Esophagus muscularis mucosa (tissue), 4 donors: Measurements from ENCODE around the gene IP6K2. TPM values are rescaled to one million over a fixed set of nuclear protein-coding genes. Genes with fewer than 3 reads are reported as not detected.

Experiments used
- DNase-seq: peaks from one replicate; pipeline ENCODE4 v3.0.0-alpha.2; 2017; ENCODE audit errors: extremely low spot score
- H3K27ac ChIP-seq, 4 donors: fragments of 200-600 bp; sonication (generic); replicated peaks in 1 of 4; 1 replicate in 3 of 4; 2 replicates in 1 of 4; pipeline ENCODE4 v1.5.1; 2016 to 2019; ENCODE audit warnings: mild to moderate bottlenecking in 1 of 4
- H3K27me3 ChIP-seq, 4 donors: fragments of 200-600 bp; sonication (generic); one replicate each; pipeline versions ENCODE4 v1.5.1 to v1.6.0; 2016 to 2019
- H3K36me3 ChIP-seq, 4 donors: fragments of 200-600 bp; sonication (generic); one replicate each; pipeline ENCODE4 v1.5.1; 2016 to 2019
- H3K4me1 ChIP-seq, 4 donors: fragments of 200-600 bp; sonication (generic); one replicate each; pipeline ENCODE4 v1.5.1; 2016 to 2019
- H3K4me3 ChIP-seq, 4 donors: fragments of 200-600 bp; sonication (generic); 1 replicate in 2 of 4; 2 replicates in 2 of 4; pipeline ENCODE4 v1.5.1; 2016 to 2019; ENCODE audit warnings: mild to moderate bottlenecking in 4 of 4, moderate library complexity in 1 of 4
- H3K9me3 ChIP-seq, 4 donors: fragments of 200-600 bp; sonication (generic); 1 replicate in 3 of 4; 2 replicates in 1 of 4; pipeline ENCODE4 v1.5.1; 2016 to 2019
- CTCF ChIP-seq, 3 experiments: fragments of 200-600 bp in 2 of 3; fragments of 450-650 bp in 1 of 3; sonication (generic) in 2 of 3; IDR thresholded peaks; one replicate each; pipeline ENCODE4 v1.5.1; 2017 to 2019; ENCODE audit warnings: antibody characterized with exemption in 3 of 3, mild to moderate bottlenecking in 2 of 3, moderate library complexity in 1 of 3
- EP300 ChIP-seq: sonication (generic); formaldehyde crosslinking; IDR thresholded peaks from one replicate; pipeline ENCODE4 v1.6.1; 2017; ENCODE audit warnings: antibody characterized with exemption
- POLR2A ChIP-seq: fragments of 450-650 bp; IDR thresholded peaks from one replicate; pipeline ENCODE4 v1.6.1; 2017; ENCODE audit warnings: antibody characterized with exemption, moderate library complexity, mild to moderate bottlenecking, low read depth
- POLR2AphosphoS5 ChIP-seq, 2 donors: sonication (generic); formaldehyde crosslinking; IDR thresholded peaks; one replicate each; pipeline ENCODE4 v1.6.1; 2017; ENCODE audit warnings: antibody characterized with exemption in 2 of 2
- WGBS: methylation state at CpG from one replicate; pipeline ENCODE4 v1.1.5; 2018; 5-methylcytosine and 5-hydroxymethylcytosine counted together
- intact Hi-C: fragments of 100-400 bp; cut with DNase I; formaldehyde crosslinking; loops from one replicate; pipeline ENCODE4 v1.15.1; 2023
- total RNA-seq, 4 donors: library from RNA; depleted of rRNA; stranded (reverse); fragments of >200 nt; gene quantifications; one replicate each; pipeline versions ENCODE4 v1.1.0 to v1.2.1, GENCODE V29; 2016

Gene IP6K2
- total RNA-seq, 4 donors from 2014 or later: 31.0 to 57.5 (median 41.2) TPM

DNA sequence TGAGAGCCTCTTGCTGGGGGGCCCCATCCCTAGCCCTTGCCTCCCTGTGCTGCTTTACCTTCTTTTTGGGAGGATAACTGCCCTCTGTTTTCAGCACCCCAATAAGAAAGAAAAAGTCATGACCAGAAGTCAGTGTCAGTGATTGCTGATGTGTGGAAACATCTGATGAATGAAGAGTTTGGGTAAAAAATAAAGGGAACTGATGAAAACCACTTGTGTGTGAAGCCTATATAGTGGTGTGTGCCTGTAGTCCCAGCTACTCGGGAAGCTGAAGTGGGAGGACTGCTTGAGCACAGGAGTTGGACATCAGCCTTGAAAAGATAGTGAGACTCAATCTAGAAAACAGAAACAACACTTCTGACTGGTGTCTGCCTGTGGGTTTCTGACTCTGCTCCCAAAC, 44.5 kb downstream of the IP6K2 start:
- WGBS: 48% methylated on average over 1 of the region's 1 CpG
- Histone ChIP-seq H3K4me1 (no peaks in the 10 kb centered on the region), H3K36me3 (peaks cover 0 to 48% (median 34%) of the 10 kb centered on the region in 4 donors), H3K27me3 (no peaks in the 10 kb centered on the region), H3K4me3 (no peak overlapping the region), H3K27ac (no peak overlapping the region), H3K9me3 (no peaks in the 10 kb centered on the region)
- intact Hi-C loops: no loop called here
- TF ChIP-seq CTCF (IDR thresholded peaks at IDR 0.05): no peak
- TF ChIP-seq POLR2AphosphoS5 (IDR thresholded peaks at IDR 0.05): no peak
- no peak for TF ChIP-seq POLR2A
- TF ChIP-seq EP300: no peak
- DNase-seq: no peak

DNA sequence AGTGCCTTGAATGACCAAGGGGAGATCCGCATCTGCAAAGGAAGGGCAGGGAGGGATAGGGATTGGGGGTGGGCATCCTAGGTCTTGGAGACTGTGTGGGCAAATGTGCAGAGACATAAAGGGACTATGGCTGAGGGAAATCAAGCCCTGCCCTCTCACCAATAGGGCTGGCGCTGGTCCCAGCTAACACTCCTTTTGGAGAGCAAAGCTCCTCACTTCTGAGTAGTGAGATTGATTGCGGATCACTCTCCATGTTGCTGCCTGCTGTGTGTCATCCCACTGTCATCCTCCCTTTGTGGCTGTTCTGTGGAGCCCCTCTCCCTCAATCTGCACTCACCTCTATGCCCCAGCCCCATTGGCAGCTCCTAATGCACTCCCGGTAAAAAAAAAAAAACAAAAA, 52.1 kb downstream of the IP6K2 start:
- no peak overlapping the region for H3K4me3 ChIP-seq
- peaks cover 16 to 34% (median 34%) of the 10 kb centered on the region in 4 donors for H3K4me1 ChIP-seq
- H3K27ac ChIP-seq: peak overlapping the region in 1 of 4 donors; percentile 83
- peaks cover 0 to 5% (median 1%) of the 10 kb centered on the region in 4 donors for H3K36me3 ChIP-seq
- WGBS: 79% methylated on average over 4 of the region's 4 CpGs
- DNase-seq: no peak
- TF ChIP-seq EP300: no peak
- TF ChIP-seq CTCF (IDR thresholded peaks at IDR 0.05): no peak
- no peak for TF ChIP-seq POLR2A
- TF ChIP-seq POLR2AphosphoS5 (IDR thresholded peaks at IDR 0.05): no peak
- H3K27me3 ChIP-seq: peaks cover 8 to 48% (median 15%) of the 10 kb centered on the region in 4 donors
- intact Hi-C loops: no loop called here
- no peaks in the 10 kb centered on the region for H3K9me3 ChIP-seq

DNA sequence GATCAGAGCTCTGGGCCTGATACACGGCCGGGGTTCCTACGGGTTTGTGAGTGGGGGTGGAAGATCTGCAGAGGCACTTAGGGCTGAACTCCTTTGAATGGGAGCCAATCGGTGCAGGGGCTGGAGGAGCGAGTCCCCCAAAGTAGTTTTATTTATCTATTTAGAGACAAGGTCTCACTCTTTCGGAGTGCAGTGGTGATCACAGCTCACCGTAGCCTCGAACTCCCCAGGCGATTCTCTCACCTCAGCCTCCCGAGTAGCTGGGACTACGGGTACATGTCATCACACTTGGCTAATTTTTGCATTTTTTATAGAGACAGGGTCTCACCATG, 52.7 kb downstream of the IP6K2 start:
- no peak for DNase-seq
- Histone ChIP-seq H3K27ac (peak overlapping the region; percentile 76 to 89 (median 84)), H3K4me1 (peaks cover 16 to 34% (median 34%) of the 10 kb centered on the region in 4 donors), H3K27me3 (peaks cover 8 to 54% (median 15%) of the 10 kb centered on the region in 4 donors), H3K4me3 (peak overlapping the region in 3 of 4 donors; percentile 51 to 62 (median 52)), H3K9me3 (no peaks in the 10 kb centered on the region), H3K36me3 (peaks cover 0 to 5% (median 1%) of the 10 kb centered on the region in 4 donors)
- WGBS: 51% methylated on average over 11 of the region's 11 CpGs
- TF ChIP-seq POLR2A (no peak), CTCF (IDR thresholded peaks at IDR 0.05) (no peak), POLR2AphosphoS5 (IDR thresholded peaks at IDR 0.05) (no peak), EP300 (no peak)
- intact Hi-C loops: no loop called here

- H3K27me3 ChIP-seq: peaks cover 8 to 60% (median 15%) of the 10 kb centered on the region in 4 donors
- peak; percentile 97 for DNase-seq
- TF ChIP-seq CTCF (IDR thresholded peaks at IDR 0.05): peak; percentile 45 to 67 (median 46)
- no peak for TF ChIP-seq POLR2A
- peak; percentile 82 to 83 for TF ChIP-seq POLR2AphosphoS5 (IDR thresholded peaks at IDR 0.05)
- peaks cover 0 to 5% (median 1%) of the 10 kb centered on the region in 4 donors for H3K36me3 ChIP-seq
- H3K9me3 ChIP-seq: no peaks in the 10 kb centered on the region
- H3K27ac ChIP-seq: peak overlapping the region; percentile 76 to 89 (median 84)
- intact Hi-C loops: no loop called here
- peak overlapping the region; percentile 51 to 62 (median 55) for H3K4me3 ChIP-seq
- 0% methylated on average over 10 of the region's 66 CpGs for WGBS
- peaks cover 16 to 34% (median 34%) of the 10 kb centered on the region in 4 donors for H3K4me1 ChIP-seq
These were observed 53.3 kb downstream of the IP6K2 start for GRCh38 chr3:48663489-48664312.
